Measurements from ENCODE around the gene MED16. TPM values are rescaled to one million over a fixed set of nuclear protein-coding genes. Genes with fewer than 3 reads are reported as not detected.

Gene MED16
- total RNA-seq, 1 experiment from 2014 or later, result 22.4 TPM

DNA sequence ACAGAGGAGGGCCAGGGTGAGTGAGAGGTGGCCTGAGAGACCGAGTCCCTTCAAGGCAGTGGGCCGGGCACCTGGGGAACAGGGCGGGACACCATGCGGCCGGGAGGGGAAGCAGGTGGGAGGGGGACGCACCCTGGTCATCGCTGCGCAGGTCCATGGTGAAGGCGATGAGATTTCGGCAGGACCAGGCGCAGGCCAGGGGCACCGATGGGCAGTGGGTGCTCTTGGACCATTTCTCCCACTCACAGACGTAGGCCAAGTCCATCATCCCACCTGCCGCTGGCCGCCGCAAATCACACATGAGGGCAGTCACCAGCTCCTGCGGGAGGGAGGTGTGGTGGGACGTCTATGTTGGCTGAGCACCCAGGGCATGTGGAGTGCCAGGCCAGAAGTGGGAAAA, 2.2 kb downstream of the MED16 start:
- intact Hi-C loops (cut with micrococcal nuclease; ENCODE audit: unreplicated experiment), result no loop called here
- peak overlapping the region; percentile 39 for H3K4me3 Mint-ChIP-seq (ENCODE audit: low read depth, unreplicated experiment)
- H3K27ac Mint-ChIP-seq (ENCODE audit: unreplicated experiment), result no peak overlapping the region
- DNase-seq, result no peak
- H3K27me3 Mint-ChIP-seq (ENCODE audit: unreplicated experiment), result no peaks in the 10 kb centered on the region
- peaks cover 50% of the 10 kb centered on the region for H3K36me3 Mint-ChIP-seq (ENCODE audit: insufficient read depth, unreplicated experiment)
- CTCF ChIA-PET, result no interaction called here
- H3K4me1 Mint-ChIP-seq (ENCODE audit: low read depth, unreplicated experiment), result no peaks in the 10 kb centered on the region
- no TSS peak for BruUV-seq (replicated peaks)
- H3K9me3 Mint-ChIP-seq (ENCODE audit: low read depth, unreplicated experiment), result no peaks in the 10 kb centered on the region
- TF ChIP-seq, protein P1, sequence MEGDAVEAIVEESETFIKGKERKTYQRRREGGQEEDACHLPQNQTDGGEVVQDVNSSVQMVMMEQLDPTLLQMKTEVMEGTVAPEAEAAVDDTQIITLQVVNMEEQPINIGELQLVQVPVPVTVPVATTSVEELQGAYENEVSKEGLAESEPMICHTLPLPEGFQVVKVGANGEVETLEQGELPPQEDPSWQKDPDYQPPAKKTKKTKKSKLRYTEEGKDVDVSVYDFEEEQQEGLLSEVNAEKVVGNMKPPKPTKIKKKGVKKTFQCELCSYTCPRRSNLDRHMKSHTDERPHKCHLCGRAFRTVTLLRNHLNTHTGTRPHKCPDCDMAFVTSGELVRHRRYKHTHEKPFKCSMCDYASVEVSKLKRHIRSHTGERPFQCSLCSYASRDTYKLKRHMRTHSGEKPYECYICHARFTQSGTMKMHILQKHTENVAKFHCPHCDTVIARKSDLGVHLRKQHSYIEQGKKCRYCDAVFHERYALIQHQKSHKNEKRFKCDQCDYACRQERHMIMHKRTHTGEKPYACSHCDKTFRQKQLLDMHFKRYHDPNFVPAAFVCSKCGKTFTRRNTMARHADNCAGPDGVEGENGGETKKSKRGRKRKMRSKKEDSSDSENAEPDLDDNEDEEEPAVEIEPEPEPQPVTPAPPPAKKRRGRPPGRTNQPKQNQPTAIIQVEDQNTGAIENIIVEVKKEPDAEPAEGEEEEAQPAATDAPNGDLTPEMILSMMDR (IDR thresholded peaks at IDR 0.05; ENCODE audit: unreplicated experiment), result no peak

DNA sequence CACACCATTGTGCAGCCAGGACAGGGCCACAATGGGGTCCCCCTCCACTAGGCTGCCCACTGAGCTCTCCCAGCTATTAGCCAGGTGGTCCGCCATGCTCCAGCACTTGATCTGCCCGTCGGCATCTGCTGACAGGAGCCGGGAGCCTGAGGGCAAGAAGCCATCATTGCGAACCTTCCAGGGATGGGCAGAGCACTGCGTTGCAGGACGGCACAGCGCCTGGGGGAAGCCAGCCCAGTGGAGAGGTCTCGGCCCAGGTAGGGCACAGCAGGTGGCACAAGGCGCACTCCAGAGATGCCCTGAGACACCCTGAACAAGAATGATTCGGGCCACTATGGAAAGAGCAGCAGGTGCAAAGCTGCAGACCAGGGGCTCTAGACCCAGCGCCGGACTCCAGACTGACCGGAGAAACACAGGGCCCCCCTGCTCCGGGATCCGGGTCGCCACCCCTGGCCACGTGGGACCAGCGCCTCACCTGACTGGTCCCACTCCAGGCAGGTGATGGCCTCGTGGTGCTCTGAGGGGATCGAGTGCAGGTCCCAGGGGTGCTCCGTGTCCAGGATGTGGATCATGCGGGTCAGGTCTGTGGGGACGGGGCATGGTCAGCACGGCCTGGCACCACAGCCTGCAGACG, 3.2 kb downstream of the MED16 start:
- H3K27ac Mint-ChIP-seq (ENCODE audit: unreplicated experiment), result no peak overlapping the region

DNA sequence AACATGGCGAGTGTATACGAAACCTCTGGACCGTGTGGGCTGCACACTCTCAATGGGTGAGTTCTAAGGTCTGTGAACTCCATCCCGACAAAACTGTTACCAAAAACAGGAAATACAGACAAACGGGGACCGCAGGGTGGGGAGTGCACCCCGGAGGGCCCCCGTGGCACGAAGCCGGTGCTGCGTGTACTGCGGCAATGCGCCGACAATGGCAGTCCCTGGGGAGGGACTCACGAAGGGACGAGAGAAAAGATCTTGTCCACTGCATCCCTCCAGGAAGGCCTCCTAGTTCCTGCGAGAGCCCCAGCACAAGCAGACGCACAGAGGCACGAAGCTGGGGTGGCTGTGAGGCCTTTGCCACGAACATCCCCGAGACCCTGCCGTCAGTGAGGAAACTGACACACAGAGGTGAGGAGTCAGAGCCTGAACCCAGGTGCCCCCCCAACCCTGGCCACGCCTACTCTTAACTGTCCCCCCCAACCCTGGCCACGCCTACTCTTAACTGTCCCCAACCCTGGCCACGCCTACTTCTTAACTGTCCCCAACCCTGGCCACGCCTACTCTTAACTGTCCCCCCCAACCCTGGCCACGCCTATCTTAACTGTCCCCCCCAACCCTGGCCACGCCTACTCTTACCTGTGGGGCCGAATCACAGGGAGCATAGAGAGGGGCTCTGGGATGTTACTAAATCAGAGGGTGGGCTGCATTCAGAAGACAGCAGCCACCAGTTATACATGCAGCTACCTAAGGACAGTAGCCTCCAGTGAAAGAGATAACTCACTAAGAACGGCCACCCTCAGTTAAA, 4.2 kb downstream of the MED16 start:
- CTCF ChIA-PET, result no interaction called here
- Mint-ChIP-seq H3K27me3 (ENCODE audit: unreplicated experiment) (no peaks in the 10 kb centered on the region), H3K4me3 (ENCODE audit: low read depth, unreplicated experiment) (no peak overlapping the region), H3K36me3 (ENCODE audit: insufficient read depth, unreplicated experiment) (peaks cover 51% of the 10 kb centered on the region), H3K9me3 (ENCODE audit: low read depth, unreplicated experiment) (no peaks in the 10 kb centered on the region), H3K27ac (ENCODE audit: unreplicated experiment) (no peak overlapping the region), H3K4me1 (ENCODE audit: low read depth, unreplicated experiment) (no peaks in the 10 kb centered on the region)
- intact Hi-C loops (cut with micrococcal nuclease; ENCODE audit: unreplicated experiment), result no loop called here
- DNase-seq, result no peak
- no TSS peak for BruUV-seq (replicated peaks)
- TF ChIP-seq, protein P1 (IDR thresholded peaks at IDR 0.05; ENCODE audit: unreplicated experiment), result no peak

More for the DNA sequence above, 3.2 kb downstream of the MED16 start:
- no peak overlapping the region for H3K4me3 Mint-ChIP-seq (ENCODE audit: low read depth, unreplicated experiment)
- DNase-seq, result no peak
- CTCF ChIA-PET, result no interaction called here
- TF ChIP-seq, protein P1 (IDR thresholded peaks at IDR 0.05; ENCODE audit: unreplicated experiment), result no peak
- no peaks in the 10 kb centered on the region for H3K27me3 Mint-ChIP-seq (ENCODE audit: unreplicated experiment)
- no peaks in the 10 kb centered on the region for H3K9me3 Mint-ChIP-seq (ENCODE audit: low read depth, unreplicated experiment)
- BruUV-seq (replicated peaks), result no TSS peak
- intact Hi-C loops (cut with micrococcal nuclease; ENCODE audit: unreplicated experiment), result no loop called here
- no peaks in the 10 kb centered on the region for H3K4me1 Mint-ChIP-seq (ENCODE audit: low read depth, unreplicated experiment)
- peaks cover 50% of the 10 kb centered on the region for H3K36me3 Mint-ChIP-seq (ENCODE audit: insufficient read depth, unreplicated experiment)

DNA sequence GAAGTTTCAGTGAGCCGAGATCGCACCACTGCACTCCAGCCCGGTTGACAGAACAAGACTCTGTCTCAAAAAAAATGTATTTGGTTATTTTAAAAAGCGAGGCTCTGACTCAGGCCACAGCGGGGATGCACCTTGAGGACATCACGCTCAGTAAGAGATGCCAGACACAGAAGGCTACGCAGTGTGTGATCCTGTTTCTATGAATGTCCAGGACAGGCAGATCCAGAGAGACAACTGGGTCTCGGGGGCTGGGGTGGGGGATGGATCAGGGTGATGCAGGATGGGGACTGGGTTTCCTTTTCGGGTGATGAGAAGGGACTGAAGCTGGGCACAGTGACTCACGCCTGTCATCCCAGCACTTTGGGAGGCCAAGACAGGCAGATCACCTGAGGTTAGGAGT, 5.4 kb downstream of the MED16 start:
- intact Hi-C loops (cut with micrococcal nuclease; ENCODE audit: unreplicated experiment), result no loop called here
- Mint-ChIP-seq H3K36me3 (ENCODE audit: insufficient read depth, unreplicated experiment) (peaks cover 47% of the 10 kb centered on the region), H3K27me3 (ENCODE audit: unreplicated experiment) (no peaks in the 10 kb centered on the region), H3K27ac (ENCODE audit: unreplicated experiment) (no peak overlapping the region), H3K4me1 (ENCODE audit: low read depth, unreplicated experiment) (no peaks in the 10 kb centered on the region), H3K4me3 (ENCODE audit: low read depth, unreplicated experiment) (no peak overlapping the region), H3K9me3 (ENCODE audit: low read depth, unreplicated experiment) (no peaks in the 10 kb centered on the region)
- no TSS peak for BruUV-seq (replicated peaks)
- TF ChIP-seq, protein P1 (IDR thresholded peaks at IDR 0.05; ENCODE audit: unreplicated experiment), result no peak
- CTCF ChIA-PET, result no interaction called here
- DNase-seq, result no peak

Measured in Calu3 (cell line).